Astrocyte (in vitro differentiated cells and primary cell): Measurements from ENCODE around the gene CTNNA2.

Source experiments
- EZH2 ChIP-seq: IDR thresholded peaks from 2 replicates; pipeline ENCODE4 v1.6.1; 2012; ENCODE audit warnings: mild to moderate bottlenecking, low read length, inconsistent platforms; ENCODE audit not compliant: insufficient read depth
- TF ChIP-seq, protein P1 (sequence below): IDR thresholded peaks from 2 replicates; pipeline ENCODE4 v1.5.1; 2011; ENCODE audit warnings: low read depth, mild to moderate bottlenecking, inconsistent platforms, low read length, moderate library complexity; ENCODE audit not compliant: insufficient read depth

DNA sequence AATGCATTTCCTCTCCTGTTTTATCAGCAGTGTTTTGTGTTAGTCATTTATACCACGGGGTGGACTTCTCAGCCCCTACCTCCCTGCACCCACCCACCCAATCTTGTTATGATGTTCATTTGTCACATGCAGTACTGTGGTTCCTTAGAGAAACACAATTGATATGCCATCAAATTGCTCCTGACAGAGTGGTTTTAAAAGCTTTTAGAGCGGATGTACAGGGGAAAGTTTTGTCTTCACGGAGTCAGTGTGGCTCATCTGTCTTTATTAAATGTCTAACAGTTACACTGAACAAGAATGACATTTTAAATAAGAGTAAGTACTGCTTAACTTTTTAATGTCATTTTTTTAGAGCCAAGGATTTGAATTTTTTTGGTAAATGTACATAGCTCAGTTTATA, 634.8 kb downstream of the CTNNA2 start:
- TF ChIP-seq, protein P1, sequence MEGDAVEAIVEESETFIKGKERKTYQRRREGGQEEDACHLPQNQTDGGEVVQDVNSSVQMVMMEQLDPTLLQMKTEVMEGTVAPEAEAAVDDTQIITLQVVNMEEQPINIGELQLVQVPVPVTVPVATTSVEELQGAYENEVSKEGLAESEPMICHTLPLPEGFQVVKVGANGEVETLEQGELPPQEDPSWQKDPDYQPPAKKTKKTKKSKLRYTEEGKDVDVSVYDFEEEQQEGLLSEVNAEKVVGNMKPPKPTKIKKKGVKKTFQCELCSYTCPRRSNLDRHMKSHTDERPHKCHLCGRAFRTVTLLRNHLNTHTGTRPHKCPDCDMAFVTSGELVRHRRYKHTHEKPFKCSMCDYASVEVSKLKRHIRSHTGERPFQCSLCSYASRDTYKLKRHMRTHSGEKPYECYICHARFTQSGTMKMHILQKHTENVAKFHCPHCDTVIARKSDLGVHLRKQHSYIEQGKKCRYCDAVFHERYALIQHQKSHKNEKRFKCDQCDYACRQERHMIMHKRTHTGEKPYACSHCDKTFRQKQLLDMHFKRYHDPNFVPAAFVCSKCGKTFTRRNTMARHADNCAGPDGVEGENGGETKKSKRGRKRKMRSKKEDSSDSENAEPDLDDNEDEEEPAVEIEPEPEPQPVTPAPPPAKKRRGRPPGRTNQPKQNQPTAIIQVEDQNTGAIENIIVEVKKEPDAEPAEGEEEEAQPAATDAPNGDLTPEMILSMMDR: no peak
- TF ChIP-seq EZH2: no peak
